NCI-H1694 (cell line): ENCODE data around the gene CYP26B1.
"Not testable (repeated sequence)": the region's sequence is repeated elsewhere in the genome, so short reads cannot be mapped to it uniquely, and the experiment has no call there.

ENCODE experiments used
- DNase-seq: peaks from one replicate; lab custom pipeline; 2025; lab: John Stamatoyannopoulos, UW

CYP26B1 gene

GRCh38 chr2:72109291-72109690 lies 38.4 kb downstream of the CYP26B1 start:
- DNase-seq: no peak

GRCh38 chr2:72108121-72108520 lies 39.5 kb downstream of the CYP26B1 start:
- DNase-seq: no peak

- no peak for DNase-seq
Observed at GRCh38 chr2:72106978-72107377, 40.7 kb downstream of the CYP26B1 start.

- DNase-seq: no peak
Observed at GRCh38 chr2:72104821-72105588, 42.7 kb downstream of the CYP26B1 start.

GRCh38 chr2:72103690-72104089 lies 44.0 kb downstream of the CYP26B1 start:
- no peak for DNase-seq

- no peak for DNase-seq
Observed at GRCh38 chr2:72103161-72103560, 44.5 kb downstream of the CYP26B1 start.

- DNase-seq: no peak
Observed at GRCh38 chr2:72098935-72099334, 48.7 kb downstream of the CYP26B1 start.

- no peak for DNase-seq
Observed at GRCh38 chr2:72097276-72097675, 50.4 kb downstream of the CYP26B1 start.

- DNase-seq: no peak
Observed at GRCh38 chr2:72096181-72096580, 51.5 kb downstream of the CYP26B1 start.

GRCh38 chr2:72095364-72095763 lies 52.3 kb downstream of the CYP26B1 start:
- DNase-seq: no peak

- no peak for DNase-seq
Observed at GRCh38 chr2:72094701-72095100, 53.0 kb downstream of the CYP26B1 start.

GRCh38 chr2:72092111-72092510 lies 55.6 kb downstream of the CYP26B1 start:
- DNase-seq: no peak

GRCh38 chr2:72090781-72091482 lies 56.7 kb downstream of the CYP26B1 start:
- no peak for DNase-seq

GRCh38 chr2:72090271-72090720 lies 57.4 kb downstream of the CYP26B1 start:
- no peak for DNase-seq

GRCh38 chr2:72089537-72089936 lies 58.1 kb downstream of the CYP26B1 start:
- no peak for DNase-seq

- no peak for DNase-seq
Observed at GRCh38 chr2:72089028-72089427, 58.6 kb downstream of the CYP26B1 start.

- not testable (repeated sequence) for DNase-seq
Observed at GRCh38 chr2:72086871-72087633, 60.6 kb downstream of the CYP26B1 start.

GRCh38 chr2:72085513-72085912 lies 62.1 kb downstream of the CYP26B1 start:
- DNase-seq: no peak

- DNase-seq: no peak
Observed at GRCh38 chr2:72085036-72085435, 62.6 kb downstream of the CYP26B1 start.

- no peak for DNase-seq
Observed at GRCh38 chr2:72084584-72084976, 63.1 kb downstream of the CYP26B1 start.

GRCh38 chr2:72083751-72084583 lies 63.7 kb downstream of the CYP26B1 start:
- DNase-seq: no peak

GRCh38 chr2:72082887-72083286 lies 64.8 kb downstream of the CYP26B1 start:
- no peak for DNase-seq
